Omental fat pad (tissue), 4 donors: ENCODE measurements around the gene GOLGA2. TPM values are rescaled to one million over a fixed set of nuclear protein-coding genes. Genes with fewer than 3 reads are reported as not detected.

Source experiments
- ATAC-seq: fragments of 150-250 bp; one replicate; pipeline ENCODE4 v1.9.1; 2016; ENCODE audit warnings: mild to moderate bottlenecking, moderate library complexity; ENCODE audit not compliant: low FRiP score
- DNase-seq: peaks from one replicate; pipeline ENCODE4 v3.0.0-alpha.2; 2019; ENCODE audit warnings: low spot score
- total RNA-seq, 4 donors: library from RNA; depleted of rRNA; stranded (reverse); fragments of >200 nt; gene quantifications; one replicate each; pipeline ENCODE4 v1.1.0, GENCODE V29; 2016
- TF ChIP-seq, protein P1 (sequence below), 3 donors: fragments of 450-650 bp; IDR thresholded peaks; one replicate each; pipeline ENCODE4 v1.5.1; 2016 to 2017; ENCODE audit warnings: antibody characterized with exemption in 3 of 3, mild to moderate bottlenecking in 3 of 3, moderate library complexity in 2 of 3

Gene GOLGA2
- total RNA-seq, 4 donors from 2014 or later: 63.0 to 99.8 (median 75.9) TPM

DNA sequence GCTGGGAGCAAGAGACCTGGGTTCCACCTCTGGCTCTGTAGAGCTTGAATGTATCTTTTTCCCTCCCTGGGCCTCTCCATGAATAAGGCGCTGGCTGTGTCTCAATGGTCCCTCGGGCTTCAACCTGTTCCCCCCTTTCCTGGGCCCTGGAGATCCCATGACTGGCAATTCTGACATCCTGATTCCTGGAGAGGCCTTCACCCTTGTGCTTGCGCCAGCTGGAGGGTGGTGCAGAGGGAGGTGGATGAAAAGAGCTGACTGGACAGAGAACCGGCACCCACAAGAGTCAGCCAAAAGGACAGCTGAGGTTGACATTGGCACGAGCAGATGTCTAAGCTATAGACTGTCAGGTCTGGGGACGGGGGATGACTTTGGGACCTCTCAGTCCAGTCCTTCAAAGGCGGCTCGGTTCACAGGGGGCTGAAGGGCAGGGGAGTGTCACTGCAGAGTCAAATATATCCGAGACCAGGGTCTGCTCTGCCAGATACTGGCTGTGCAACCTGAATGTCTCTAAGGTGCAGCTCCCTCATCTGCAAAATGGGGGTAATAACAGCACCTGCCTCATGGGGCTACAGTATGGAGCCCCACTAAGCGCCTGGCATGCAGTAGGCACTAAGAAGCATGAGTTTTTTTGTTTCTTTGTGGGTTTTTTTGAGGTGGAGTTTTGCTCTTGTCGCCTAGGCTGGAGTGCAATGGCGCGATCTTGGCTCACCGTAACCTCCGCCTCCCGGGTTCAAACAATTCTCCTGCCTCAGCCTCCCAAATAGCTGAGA is 58.8 kb downstream of the GOLGA2 start:
- DNase-seq: no peak
- ATAC-seq: no peak
- TF ChIP-seq, protein P1, sequence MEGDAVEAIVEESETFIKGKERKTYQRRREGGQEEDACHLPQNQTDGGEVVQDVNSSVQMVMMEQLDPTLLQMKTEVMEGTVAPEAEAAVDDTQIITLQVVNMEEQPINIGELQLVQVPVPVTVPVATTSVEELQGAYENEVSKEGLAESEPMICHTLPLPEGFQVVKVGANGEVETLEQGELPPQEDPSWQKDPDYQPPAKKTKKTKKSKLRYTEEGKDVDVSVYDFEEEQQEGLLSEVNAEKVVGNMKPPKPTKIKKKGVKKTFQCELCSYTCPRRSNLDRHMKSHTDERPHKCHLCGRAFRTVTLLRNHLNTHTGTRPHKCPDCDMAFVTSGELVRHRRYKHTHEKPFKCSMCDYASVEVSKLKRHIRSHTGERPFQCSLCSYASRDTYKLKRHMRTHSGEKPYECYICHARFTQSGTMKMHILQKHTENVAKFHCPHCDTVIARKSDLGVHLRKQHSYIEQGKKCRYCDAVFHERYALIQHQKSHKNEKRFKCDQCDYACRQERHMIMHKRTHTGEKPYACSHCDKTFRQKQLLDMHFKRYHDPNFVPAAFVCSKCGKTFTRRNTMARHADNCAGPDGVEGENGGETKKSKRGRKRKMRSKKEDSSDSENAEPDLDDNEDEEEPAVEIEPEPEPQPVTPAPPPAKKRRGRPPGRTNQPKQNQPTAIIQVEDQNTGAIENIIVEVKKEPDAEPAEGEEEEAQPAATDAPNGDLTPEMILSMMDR (IDR thresholded peaks at IDR 0.05): no peak

DNA sequence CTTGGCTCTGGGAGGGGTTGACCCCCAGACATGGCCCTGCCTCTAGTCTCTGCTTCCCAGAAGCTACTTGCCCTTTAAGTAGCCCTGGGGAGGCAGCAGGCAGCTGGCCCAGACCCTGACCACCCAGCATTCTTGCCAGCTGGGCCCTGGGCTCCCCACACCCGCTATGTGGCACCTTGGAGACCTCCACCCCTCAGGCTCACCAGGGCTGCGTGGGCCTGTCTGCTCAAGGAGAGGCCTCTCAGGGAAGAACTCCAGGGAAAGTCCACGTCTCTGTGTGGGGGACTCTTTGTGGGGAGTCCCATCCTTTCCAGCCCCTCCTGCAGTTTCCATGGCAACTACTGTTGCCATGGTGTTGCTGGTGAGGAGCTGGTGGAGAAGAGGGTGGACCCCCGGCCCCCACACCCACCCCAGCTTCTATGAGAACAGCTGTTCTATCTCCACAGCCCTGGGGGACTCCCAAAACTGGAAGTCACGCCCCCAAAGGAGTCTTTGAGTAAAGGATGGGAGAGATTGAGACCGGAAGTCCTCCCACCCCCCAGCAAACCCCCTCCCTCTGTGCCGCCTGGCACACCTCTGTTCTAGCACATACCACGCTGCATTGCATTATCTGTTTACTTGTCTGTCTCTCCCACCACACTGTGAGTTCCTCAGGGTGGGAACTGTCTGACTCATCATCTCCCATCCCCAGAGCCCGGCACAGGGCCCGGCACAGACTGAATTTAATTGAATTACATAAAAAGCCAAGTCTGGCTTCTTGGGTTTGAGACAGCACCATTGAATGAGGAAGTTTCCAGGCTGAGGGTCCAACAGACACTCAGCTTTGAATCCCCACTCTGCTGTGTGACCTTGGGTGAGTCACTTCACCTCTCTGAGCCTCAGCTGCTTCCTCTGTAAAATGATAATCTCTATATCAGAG is 60.1 kb downstream of the GOLGA2 start:
- peak; percentile 65 for ATAC-seq
- TF ChIP-seq, protein P1 (IDR thresholded peaks at IDR 0.05): no peak

DNA sequence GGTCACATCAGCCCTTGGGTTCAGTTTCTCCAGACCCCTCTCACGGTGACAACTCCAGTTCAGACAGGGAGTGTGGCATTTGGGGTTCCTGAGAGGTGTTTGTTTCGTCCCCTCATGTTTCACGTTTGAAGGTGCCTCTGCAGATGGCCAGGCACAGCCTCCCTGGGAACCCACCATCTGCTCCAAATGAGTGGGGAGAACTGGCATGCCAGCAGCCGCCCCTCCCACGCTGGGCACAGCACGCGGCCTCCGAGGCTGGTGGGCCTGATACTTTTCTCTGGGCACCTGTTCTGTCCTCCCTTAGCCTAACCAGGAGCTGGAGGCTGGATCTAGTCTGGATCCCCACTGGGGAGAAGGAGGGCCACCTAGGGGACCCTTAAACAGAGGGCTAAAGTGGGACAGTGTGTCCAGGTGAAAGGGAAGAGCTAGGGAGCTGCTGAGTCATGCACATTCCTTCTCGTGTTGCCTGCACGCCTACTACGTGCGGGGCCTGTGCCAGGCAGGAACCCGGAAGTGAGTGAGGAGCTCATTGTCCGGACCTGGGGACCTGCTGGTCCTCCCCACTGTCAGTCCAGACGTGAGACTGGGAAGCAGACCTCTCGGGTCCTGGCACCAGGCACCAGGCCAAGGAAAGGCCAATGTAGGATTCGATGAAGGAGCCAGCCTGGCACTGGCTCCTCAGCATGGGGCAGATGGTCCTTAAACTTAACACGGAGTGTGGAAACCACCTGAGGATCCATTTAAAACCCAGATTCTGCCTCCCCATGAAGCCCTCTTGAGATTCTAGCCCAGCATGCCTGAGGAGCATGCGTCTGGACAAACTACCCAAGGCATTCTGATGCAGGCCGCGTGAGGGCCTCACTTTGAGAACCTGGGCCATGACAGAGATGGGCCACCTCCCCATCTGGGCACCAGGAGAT is 61.0 kb downstream of the GOLGA2 start:
- ATAC-seq: no peak
- TF ChIP-seq, protein P1 (IDR thresholded peaks at IDR 0.05): no peak
- no peak for DNase-seq

More for the DNA sequence above, 60.1 kb downstream of the GOLGA2 start:
- no peak for DNase-seq

DNA sequence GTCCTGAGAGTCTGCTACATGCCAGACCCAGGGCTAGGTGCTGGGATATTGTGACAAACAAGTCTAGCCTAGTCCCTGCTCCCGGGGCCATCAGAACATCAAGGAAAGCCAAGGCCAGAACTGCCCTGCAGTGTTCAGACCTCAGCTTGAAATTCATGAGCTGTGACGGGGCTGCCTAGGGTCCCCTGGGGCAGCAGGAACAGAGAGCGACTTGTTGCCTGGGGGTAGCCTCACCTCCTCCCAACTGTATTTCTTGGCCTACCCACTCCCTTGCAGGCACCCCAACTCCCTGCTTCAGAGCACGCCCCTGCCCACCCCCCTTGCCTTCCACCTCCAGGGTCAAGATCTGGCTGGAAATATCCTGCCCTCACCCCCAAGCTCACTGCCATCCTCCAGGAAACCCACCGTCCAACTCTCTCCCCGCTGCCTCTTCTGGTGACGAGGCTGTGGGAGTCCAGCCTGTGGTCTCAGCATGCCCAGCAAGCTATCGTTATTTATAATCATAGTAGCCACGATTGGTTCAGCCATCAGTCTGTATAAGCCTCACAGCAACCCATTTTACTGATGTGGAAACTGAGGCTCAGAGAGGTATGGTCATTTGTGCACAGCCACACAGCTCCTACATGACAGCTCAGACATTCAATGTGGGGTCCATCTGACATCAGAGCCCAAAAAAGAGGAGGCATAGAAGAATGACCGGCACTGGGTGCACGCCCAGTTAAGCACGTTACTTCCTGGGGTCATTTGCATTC is 61.9 kb downstream of the GOLGA2 start:
- DNase-seq (no peak), ATAC-seq (no peak)
- TF ChIP-seq, protein P1 (IDR thresholded peaks at IDR 0.05): no peak

DNA sequence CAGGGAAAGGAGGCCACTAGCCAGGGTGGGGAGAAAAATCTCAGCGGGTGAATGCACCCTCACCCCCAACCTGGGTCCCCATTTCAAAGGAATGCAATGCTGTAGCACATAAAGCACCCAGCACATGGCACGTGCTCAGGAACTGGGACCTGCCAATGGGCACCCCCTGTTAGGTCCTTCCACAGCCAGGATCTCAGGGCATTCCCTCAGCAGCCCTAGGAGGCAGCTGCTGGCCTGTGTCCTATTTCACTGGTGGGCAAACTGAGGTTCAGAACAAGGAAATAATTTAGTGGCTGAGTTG is 63.9 kb downstream of the GOLGA2 start:
- DNase-seq: no peak
- TF ChIP-seq, protein P1 (IDR thresholded peaks at IDR 0.05): no peak
- ATAC-seq: no peak
